ENCODE measurements around the gene CLDN9. TPM values are rescaled to one million over a fixed set of nuclear protein-coding genes. Genes with fewer than 3 reads are reported as not detected.
A peak's percentile ranks its signal among the peaks of the same experiment; 100 is the strongest.

The CLDN9 gene
- total and polyA plus RNA-seq, 2 donors (not counting 1 experiment from before 2014, with no cell fraction given) = 0.04 TPM; not detected in 1

DNA sequence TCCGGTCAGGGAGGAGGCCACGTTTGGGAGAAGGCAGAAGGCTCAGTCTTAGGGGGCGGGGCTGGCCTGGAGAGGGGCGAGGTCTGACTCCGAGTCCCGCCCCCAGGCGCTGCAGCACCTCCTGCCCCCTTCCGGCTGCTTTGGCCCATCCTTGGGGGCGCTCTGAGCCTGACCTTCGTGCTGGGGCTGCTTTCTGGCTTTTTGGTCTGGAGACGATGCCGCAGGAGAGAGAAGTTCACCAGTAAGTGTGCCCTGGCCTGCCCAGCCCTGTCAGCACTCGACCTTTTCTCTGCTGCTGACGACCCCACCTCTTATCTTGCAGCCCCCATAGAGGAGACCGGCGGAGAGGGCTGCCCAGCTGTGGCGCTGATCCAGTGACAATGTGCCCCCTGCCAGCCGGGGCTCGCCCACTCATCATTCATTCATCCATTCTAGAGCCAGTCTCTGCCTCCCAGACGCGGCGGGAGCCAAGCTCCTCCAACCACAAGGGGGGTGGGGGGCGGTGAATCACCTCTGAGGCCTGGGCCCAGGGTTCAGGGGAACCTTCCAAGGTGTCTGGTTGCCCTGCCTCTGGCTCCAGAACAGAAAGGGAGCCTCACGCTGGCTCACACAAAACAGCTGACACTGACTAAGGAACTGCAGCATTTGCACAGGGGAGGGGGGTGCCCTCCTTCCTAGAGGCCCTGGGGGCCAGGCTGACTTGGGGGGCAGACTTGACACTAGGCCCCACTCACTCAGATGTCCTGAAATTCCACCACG lies 8.9 kb downstream of the CLDN9 start:
- Histone ChIP-seq H3K4me1 (ENCODE audit: control insufficient read depth in 2 of 2, insufficient read depth in 2 of 2, low read length in 2 of 2) (peaks cover 37 to 54% of the 10 kb centered on the region in 2 donors), H3K9ac (ENCODE audit: low read length) (peak overlapping the region; percentile 70)
- intact Hi-C loops (cut with micrococcal nuclease) = loop anchor here (1.0 to 10.0 kb wide), 7 partner anchors 38 to 1717 kb away; partner anchors contain the start of genes PAQR4, SRRM2, UBE2I and ZNF174

More for the DNA sequence above, 8.9 kb downstream of the CLDN9 start:
- Histone ChIP-seq H4K20me1 (ENCODE audit: control insufficient read depth, insufficient read depth, low read length, poor library complexity, severe bottlenecking) (peaks cover 14% of the 10 kb centered on the region), H3K4me2 (replicated peaks; ENCODE audit: low read depth, low read length, poor library complexity, severe bottlenecking) (peak overlapping the region; percentile 82), H3K27ac (ENCODE audit: low read length in 2 of 2) (no peak overlapping the region), H3K36me3 (replicated peaks in 1 of 2; ENCODE audit: control extremely low read depth in 1 of 2, control insufficient read depth in 1 of 2, extremely low read depth in 1 of 2, insufficient read depth in 2 of 2, low read length in 1 of 2) (peaks cover 0 to 11% of the 10 kb centered on the region in 2 experiments), H3K79me2 (ENCODE audit: control insufficient read depth, insufficient read depth, low read length) (peaks cover 15% of the 10 kb centered on the region), H3K27me3 (replicated peaks in 1 of 4; ENCODE audit: control extremely low read depth in 1 of 4, control insufficient read depth in 3 of 4, insufficient read depth in 4 of 4, low read length in 3 of 4) (peaks cover 0 to 19% (median 8%) of the 10 kb centered on the region in 4 experiments), H3K4me3 (ENCODE audit: control extremely low read depth in 1 of 5, extremely low read depth in 1 of 5, insufficient read depth in 1 of 5, low read depth in 2 of 5, low read length in 4 of 5) (peak overlapping the region in 4 of 5 experiments; percentile 48 to 68 (median 59)), H2AFZ (ENCODE audit: insufficient read depth, low read depth, low read length, poor library complexity, severe bottlenecking) (peak overlapping the region; percentile 58), H3K9me3 (ENCODE audit: control extremely low read depth in 1 of 3, control insufficient read depth in 2 of 3, insufficient read depth in 1 of 3, low read length in 2 of 3) (peaks cover 0 to 4% (median 0%) of the 10 kb centered on the region in 3 donors)
- 18% methylated on average over 20 of the region's 25 CpGs for WGBS (ENCODE audit: insufficient coverage)
- POLR2A ChIA-PET = interaction anchor here (0.6 to 2.1 kb wide), 4 partner anchors 16 to 137 kb away, joined by 4 to 9 read pairs (median 4); no protein-coding TSS in a partner anchor
- DNase-seq (peak; percentile 83), ATAC-seq (ENCODE audit: low read depth) (peak; percentile 18)
- TF ChIP-seq EZH2 (IDR thresholded peaks at IDR 0.05; ENCODE audit: borderline replicate concordance, insufficient read depth, low read depth, low read length, poor library complexity, severe bottlenecking) = no peak
- peak; percentile 39 for TF ChIP-seq CTCF (IDR thresholded peaks at IDR 0.05)
- no peaks in the 10 kb centered on the region for H3K9me3 Mint-ChIP-seq (ENCODE audit: insufficient read depth)
- peak overlapping the region; percentile 90 for H3K4me3 Mint-ChIP-seq
- H3K4me1 Mint-ChIP-seq = peaks cover 43% of the 10 kb centered on the region
- CTCF ChIA-PET = interaction anchor here (1.9 to 6.9 kb wide), 4 partner anchors 9 to 27 kb away, joined by 5 to 61 read pairs (median 23); no protein-coding TSS in a partner anchor
- H3K27ac Mint-ChIP-seq = peak overlapping the region; percentile 88
- peaks cover 6% of the 10 kb centered on the region for H3K27me3 Mint-ChIP-seq
